HepG2 (cell line): Measurements from ENCODE around the gene PRKCSH. TPM values are rescaled to one million over a fixed set of nuclear protein-coding genes. Genes with fewer than 3 reads are reported as not detected.
A peak's percentile ranks its signal among the peaks of the same experiment; 100 is the strongest.

Source experiments
- CCAR2 ChIP-seq: fragments of 200-400 bp; formaldehyde crosslinking; optimal IDR thresholded peaks from 2 replicates; pipeline ENCODE3; 2018; ENCODE audit warnings: low read depth, mild to moderate bottlenecking, low read length, moderate library complexity
- DNMT1 ChIP-seq: sonication (generic); formaldehyde crosslinking; IDR thresholded peaks from 2 replicates; pipeline ENCODE4 v1.5.1; 2020; ENCODE audit warnings: mild to moderate bottlenecking, missing genetic modification reagents
- HES4 ChIP-seq: sonication (generic); formaldehyde crosslinking; IDR thresholded peaks from 2 replicates; pipeline ENCODE4 v1.9.0; 2021; ENCODE audit warnings: mild to moderate bottlenecking, missing genetic modification reagents, borderline replicate concordance
- HNRNPL ChIP-seq: fragments of 200-400 bp; formaldehyde crosslinking; IDR thresholded peaks from 2 replicates; pipeline ENCODE4 v1.6.1; 2017; ENCODE audit warnings: mild to moderate bottlenecking, low read depth, low read length
- IRF2 ChIP-seq: IDR thresholded peaks from 2 replicates; pipeline ENCODE4 v1.6.1; 2018; ENCODE audit warnings: missing genetic modification reagents, missing compliant biosample characterization
- ISX ChIP-seq: sonication (generic); formaldehyde crosslinking; conservative IDR thresholded peaks from 2 replicates; pipeline ENCODE4 v1.5.0; 2020; ENCODE audit warnings: missing genetic modification reagents
- NAIF1 ChIP-seq: sonication (generic); formaldehyde crosslinking; IDR thresholded peaks from 2 replicates; pipeline ENCODE4 v1.5.0; 2020; ENCODE audit warnings: mild to moderate bottlenecking, missing genetic modification reagents, borderline replicate concordance
- NFRKB ChIP-seq: fragments of 450-650 bp; IDR thresholded peaks from 2 replicates; pipeline ENCODE4 v1.6.1; 2017
- PLRG1 ChIP-seq: fragments of 450-650 bp; conservative IDR thresholded peaks from 2 replicates; pipeline ENCODE4 v1.6.1; 2016
- RAD51 ChIP-seq: fragments of 450-650 bp; IDR thresholded peaks from 2 replicates; pipeline ENCODE4 v1.6.1; 2016; ENCODE audit warnings: borderline replicate concordance
- RFXANK ChIP-seq: IDR thresholded peaks from 2 replicates; pipeline ENCODE4 v1.6.1; 2016
- SIN3A ChIP-seq: IDR thresholded peaks from 2 replicates; pipeline ENCODE4 v1.6.1; 2011; ENCODE audit warnings: low read depth, mild to moderate bottlenecking, control low read depth, low read length, borderline replicate concordance
- SP2 ChIP-seq: sonication (generic); formaldehyde crosslinking; IDR thresholded peaks from 2 replicates; pipeline ENCODE4 v1.5.1; 2020; ENCODE audit warnings: mild to moderate bottlenecking, missing genetic modification reagents
- TAF1 ChIP-seq: sonication (generic); formaldehyde crosslinking; IDR thresholded peaks from 2 replicates; pipeline ENCODE4 v1.4.0; 2020; ENCODE audit warnings: missing genetic modification reagents
- TBP ChIP-seq: sonication (generic); formaldehyde crosslinking; IDR thresholded peaks from 2 replicates; pipeline ENCODE4 v1.5.0; 2020; ENCODE audit warnings: missing genetic modification reagents
- THAP11 ChIP-seq: IDR thresholded peaks from 2 replicates; pipeline ENCODE4 v1.6.1; 2016; ENCODE audit warnings: missing biosample characterization, missing genetic modification reagents
- TOE1 ChIP-seq: sonication (generic); formaldehyde crosslinking; IDR thresholded peaks from 2 replicates; pipeline ENCODE4 v1.4.0; 2020; ENCODE audit warnings: mild to moderate bottlenecking, missing genetic modification reagents
- UBTF ChIP-seq: sonication (generic); formaldehyde crosslinking; IDR thresholded peaks from 2 replicates; pipeline ENCODE4 v1.4.0; 2020; ENCODE audit warnings: mild to moderate bottlenecking, missing genetic modification reagents
- ZBTB38 ChIP-seq: sonication (generic); formaldehyde crosslinking; IDR thresholded peaks from 2 replicates; pipeline ENCODE4 v1.5.1; 2020; ENCODE audit warnings: mild to moderate bottlenecking, missing genetic modification reagents
- ZNF225 ChIP-seq: sonication (generic); formaldehyde crosslinking; IDR thresholded peaks from 2 replicates; pipeline ENCODE4 v1.4.0; 2020; ENCODE audit warnings: mild to moderate bottlenecking, missing genetic modification reagents
- ZNF883 ChIP-seq: sonication (generic); formaldehyde crosslinking; IDR thresholded peaks from 2 replicates; pipeline ENCODE4 v1.5.1; 2020; ENCODE audit warnings: mild to moderate bottlenecking, missing genetic modification reagents; ENCODE audit errors: not compliant biosample characterization
- polyA plus RNA-seq, 8 experiments: library from polyadenylated mRNA; depleted of rRNA in 3 of 8; stranded (reverse) in 7 of 8; unstranded in 1 of 8; fragments of >200 nt; fragmentation: Illumina TruSeq in 4 of 8; extraction: Trizol in 4 of 8; gene quantifications; 2 replicates each; pipeline versions ENCODE4 v1.2.1 to v1.2.3, GENCODE V29; 2011 to 2016; ENCODE audit warnings: low read depth in 4 of 8, missing spikeins in 1 of 8, mixed read lengths in 1 of 8; ENCODE audit not compliant: insufficient read depth in 1 of 8
- total RNA-seq, 5 experiments: library from RNA; depleted of rRNA; stranded (reverse); fragments of >200 nt; fragmentation: Illumina TruSeq; extraction: Trizol; gene quantifications; 2 replicates each; pipeline ENCODE4 v1.2.3, GENCODE V29; 2016; ENCODE audit warnings: low read depth in 1 of 5
- TF ChIP-seq, protein P1 (sequence below): sonication (generic); formaldehyde crosslinking; IDR thresholded peaks from 2 replicates; pipeline ENCODE4 v1.4.0; 2020; ENCODE audit warnings: missing genetic modification reagents
- TF ChIP-seq, protein P2 (sequence below): sonication (generic); formaldehyde crosslinking; IDR thresholded peaks from 2 replicates; pipeline ENCODE4 v1.9.0; 2021; ENCODE audit warnings: missing genetic modification reagents, borderline replicate concordance
- TF ChIP-seq, protein P3 (sequence below): IDR thresholded peaks from 2 replicates; pipeline ENCODE4 v1.6.1; 2018; ENCODE audit warnings: missing genetic modification reagents, mild to moderate bottlenecking, missing compliant biosample characterization

PRKCSH gene
- total and polyA plus RNA-seq, 2 of the 13 experiments (the other 11 are each of a cell fraction or from before 2014, with no cell fraction given): 85.1 to 125 TPM

GRCh38 chr19:11418549-11419506 lies 16.6 kb upstream of the PRKCSH start, which contains the start of gene RGL3 (continued):
- TF ChIP-seq RAD51: no peak
- TF ChIP-seq ISX (CRISPR knock-in tag): no peak
- peak; percentile 44; the same call in 1 of the 2 replicates for TF ChIP-seq TAF1
- no peak for TF ChIP-seq DNMT1
- no peak for TF ChIP-seq HES4 (CRISPR knock-in tag)
- no peak for TF ChIP-seq SP2
- peak; percentile 87; the same call in 1 of the 2 replicates for TF ChIP-seq NAIF1 (CRISPR knock-in tag)
- TF ChIP-seq HNRNPL: 0 out of 2 replicates have a peak, but pooled peaks have one; percentile 43
- TF ChIP-seq NFRKB: no peak
- TF ChIP-seq TOE1 (CRISPR knock-in tag): no peak
- TF ChIP-seq, protein P1, sequence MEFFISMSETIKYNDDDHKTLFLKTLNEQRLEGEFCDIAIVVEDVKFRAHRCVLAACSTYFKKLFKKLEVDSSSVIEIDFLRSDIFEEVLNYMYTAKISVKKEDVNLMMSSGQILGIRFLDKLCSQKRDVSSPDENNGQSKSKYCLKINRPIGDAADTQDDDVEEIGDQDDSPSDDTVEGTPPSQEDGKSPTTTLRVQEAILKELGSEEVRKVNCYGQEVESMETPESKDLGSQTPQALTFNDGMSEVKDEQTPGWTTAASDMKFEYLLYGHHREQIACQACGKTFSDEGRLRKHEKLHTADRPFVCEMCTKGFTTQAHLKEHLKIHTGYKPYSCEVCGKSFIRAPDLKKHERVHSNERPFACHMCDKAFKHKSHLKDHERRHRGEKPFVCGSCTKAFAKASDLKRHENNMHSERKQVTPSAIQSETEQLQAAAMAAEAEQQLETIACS (CRISPR knock-in tag): no peak
- TF ChIP-seq RFXANK: no peak
- TF ChIP-seq TBP (CRISPR knock-in tag): no peak
- no peak for TF ChIP-seq IRF2 (CRISPR knock-in tag)
- TF ChIP-seq, protein P2, sequence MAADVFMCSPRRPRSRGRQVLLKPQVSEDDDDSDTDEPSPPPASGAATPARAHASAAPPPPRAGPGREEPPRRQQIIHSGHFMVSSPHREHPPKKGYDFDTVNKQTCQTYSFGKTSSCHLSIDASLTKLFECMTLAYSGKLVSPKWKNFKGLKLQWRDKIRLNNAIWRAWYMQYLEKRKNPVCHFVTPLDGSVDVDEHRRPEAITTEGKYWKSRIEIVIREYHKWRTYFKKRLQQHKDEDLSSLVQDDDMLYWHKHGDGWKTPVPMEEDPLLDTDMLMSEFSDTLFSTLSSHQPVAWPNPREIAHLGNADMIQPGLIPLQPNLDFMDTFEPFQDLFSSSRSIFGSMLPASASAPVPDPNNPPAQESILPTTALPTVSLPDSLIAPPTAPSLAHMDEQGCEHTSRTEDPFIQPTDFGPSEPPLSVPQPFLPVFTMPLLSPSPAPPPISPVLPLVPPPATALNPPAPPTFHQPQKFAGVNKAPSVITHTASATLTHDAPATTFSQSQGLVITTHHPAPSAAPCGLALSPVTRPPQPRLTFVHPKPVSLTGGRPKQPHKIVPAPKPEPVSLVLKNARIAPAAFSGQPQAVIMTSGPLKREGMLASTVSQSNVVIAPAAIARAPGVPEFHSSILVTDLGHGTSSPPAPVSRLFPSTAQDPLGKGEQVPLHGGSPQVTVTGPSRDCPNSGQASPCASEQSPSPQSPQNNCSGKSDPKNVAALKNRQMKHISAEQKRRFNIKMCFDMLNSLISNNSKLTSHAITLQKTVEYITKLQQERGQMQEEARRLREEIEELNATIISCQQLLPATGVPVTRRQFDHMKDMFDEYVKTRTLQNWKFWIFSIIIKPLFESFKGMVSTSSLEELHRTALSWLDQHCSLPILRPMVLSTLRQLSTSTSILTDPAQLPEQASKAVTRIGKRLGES: no peak
- TF ChIP-seq, protein P3, sequence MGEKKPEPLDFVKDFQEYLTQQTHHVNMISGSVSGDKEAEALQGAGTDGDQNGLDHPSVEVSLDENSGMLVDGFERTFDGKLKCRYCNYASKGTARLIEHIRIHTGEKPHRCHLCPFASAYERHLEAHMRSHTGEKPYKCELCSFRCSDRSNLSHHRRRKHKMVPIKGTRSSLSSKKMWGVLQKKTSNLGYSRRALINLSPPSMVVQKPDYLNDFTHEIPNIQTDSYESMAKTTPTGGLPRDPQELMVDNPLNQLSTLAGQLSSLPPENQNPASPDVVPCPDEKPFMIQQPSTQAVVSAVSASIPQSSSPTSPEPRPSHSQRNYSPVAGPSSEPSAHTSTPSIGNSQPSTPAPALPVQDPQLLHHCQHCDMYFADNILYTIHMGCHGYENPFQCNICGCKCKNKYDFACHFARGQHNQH: 0 out of 2 replicates have a peak, but pooled peaks have one; percentile 3
- TF ChIP-seq THAP11 (CRISPR knock-in tag): no peak; the same call in 1 of the 2 replicates
- no peak for TF ChIP-seq ZBTB38 (CRISPR knock-in tag)
- no peak for TF ChIP-seq CCAR2
- peak; percentile 55 for TF ChIP-seq ZNF883 (CRISPR knock-in tag)
- TF ChIP-seq UBTF (CRISPR knock-in tag): peak; percentile 81
- TF ChIP-seq SIN3A: peak; percentile 65; the same call in 1 of the 2 replicates
- TF ChIP-seq PLRG1: no peak
- peak; percentile 88; the same call in 1 of the 2 replicates for TF ChIP-seq ZNF225 (CRISPR knock-in tag)
